HG03354 (cell line): ENCODE measurements around the gene CHRD.
"Not testable (repeated sequence)": the region's sequence is repeated elsewhere in the genome, so short reads cannot be mapped to it uniquely, and the experiment has no call there.

ENCODE experiments used
- ATAC-seq: cut with Tn5 transposase; IDR thresholded peaks from one replicate; pipeline ENCODE4 v1.9.1; 2021; ENCODE audit warnings: mild to moderate bottlenecking; ENCODE audit not compliant: unreplicated experiment, poor library complexity, severe bottlenecking

The CHRD gene

DNA sequence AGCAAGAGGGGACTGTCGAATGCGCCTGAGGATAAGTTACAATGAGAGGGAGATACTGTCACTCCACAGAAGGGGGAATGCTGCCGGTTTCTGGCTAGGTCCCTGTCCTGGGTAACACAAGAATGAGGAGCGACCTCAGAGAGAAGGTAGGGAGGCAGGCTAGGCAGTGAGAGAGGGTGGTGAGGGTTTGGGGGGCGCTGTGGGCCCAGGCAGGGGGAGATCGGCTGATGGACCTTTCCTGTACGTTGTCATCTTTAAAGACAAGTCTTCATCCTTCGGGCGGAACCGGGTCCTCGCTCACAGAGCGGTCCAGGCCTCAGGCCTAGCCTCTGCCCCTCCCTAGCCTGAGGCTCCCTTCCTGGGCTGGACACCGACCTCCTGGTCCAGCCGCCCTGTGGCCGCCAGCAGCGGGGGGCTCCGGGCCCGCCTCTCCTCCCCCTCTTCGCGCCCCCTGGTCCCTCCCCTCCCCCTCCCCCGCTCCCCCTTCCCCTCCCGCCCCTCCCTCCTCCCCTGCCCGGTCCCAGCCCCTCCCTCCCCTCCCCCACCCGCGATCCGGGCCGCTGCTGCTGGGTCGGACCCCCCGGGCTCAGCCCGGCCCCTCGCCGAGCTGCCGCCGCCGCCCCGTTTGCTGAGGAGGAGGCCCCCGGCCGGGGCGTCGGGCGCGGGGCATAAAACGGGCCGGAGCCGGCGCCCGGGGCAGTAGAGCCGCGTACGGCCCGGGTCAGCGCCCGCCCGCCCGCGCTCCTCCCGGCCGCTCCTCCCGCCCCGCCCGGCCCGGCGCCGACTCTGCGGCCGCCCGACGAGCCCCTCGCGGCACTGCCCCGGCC, at the start of gene CHRD:
Gene CHRD, plus strand, starts transcription at position 697 of the 827 bp plus-strand sequence. CDS start 265 bp downstream, outside the sequence.
- no peak for ATAC-seq

DNA sequence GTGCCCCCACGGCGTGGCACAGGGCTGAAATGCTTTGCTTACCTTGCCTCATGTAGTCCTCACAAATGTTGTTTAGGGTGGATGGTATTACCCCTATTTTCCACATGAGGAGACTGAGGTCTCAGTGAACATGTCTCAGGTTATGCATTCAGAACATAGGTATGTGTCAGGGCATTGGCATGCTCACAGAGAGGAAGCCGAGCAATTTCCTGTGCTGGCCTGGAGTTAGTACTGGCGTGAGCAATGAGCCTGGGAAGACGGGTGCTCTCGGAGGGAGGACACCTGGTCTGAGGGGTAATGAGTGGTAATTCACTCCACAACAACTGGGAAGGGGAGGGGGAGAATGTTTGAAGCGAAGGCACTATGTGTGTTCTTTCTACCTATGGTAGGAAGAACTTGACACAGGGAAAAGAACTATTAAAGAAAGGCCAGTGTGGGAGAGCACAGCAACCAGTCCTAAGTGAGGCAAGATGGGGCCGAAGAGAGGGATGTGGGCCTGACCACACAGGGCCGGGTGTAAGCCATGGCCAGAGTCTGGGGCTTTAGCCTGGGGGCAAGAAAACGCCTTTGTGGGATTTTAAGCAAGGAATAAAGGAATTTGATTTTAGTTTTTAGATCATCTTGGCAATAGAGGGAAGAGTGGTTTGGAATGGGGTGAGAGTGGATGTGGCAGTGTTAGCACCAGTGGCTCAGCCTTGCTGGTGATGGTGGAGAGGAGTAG, 47.3 kb upstream of the CHRD start:
- no peak for ATAC-seq

- no peak for ATAC-seq
Measured at GRCh38 chr3:184333190-184333589, 46.7 kb upstream of the CHRD start.

DNA sequence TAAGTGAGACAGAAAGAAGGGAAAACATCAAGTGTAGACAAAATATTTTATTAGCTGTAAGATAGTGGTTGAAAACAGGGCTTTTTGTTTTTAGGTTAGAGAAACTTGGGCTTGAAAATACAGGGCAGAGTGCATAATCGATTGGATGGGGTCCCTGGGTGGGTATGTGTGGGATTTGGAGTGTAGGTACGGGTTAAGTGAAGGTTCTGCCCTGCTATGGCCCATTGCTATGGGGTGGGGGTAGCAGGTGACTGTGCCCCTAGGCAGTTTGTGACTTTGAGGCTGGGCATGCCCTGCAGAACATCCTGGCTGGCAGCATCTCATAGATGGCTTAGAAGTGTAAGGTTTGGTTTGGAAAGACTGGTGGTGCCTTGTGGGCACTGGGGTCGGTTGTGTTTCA, 46.2 kb upstream of the CHRD start:
- ATAC-seq, result no peak

DNA sequence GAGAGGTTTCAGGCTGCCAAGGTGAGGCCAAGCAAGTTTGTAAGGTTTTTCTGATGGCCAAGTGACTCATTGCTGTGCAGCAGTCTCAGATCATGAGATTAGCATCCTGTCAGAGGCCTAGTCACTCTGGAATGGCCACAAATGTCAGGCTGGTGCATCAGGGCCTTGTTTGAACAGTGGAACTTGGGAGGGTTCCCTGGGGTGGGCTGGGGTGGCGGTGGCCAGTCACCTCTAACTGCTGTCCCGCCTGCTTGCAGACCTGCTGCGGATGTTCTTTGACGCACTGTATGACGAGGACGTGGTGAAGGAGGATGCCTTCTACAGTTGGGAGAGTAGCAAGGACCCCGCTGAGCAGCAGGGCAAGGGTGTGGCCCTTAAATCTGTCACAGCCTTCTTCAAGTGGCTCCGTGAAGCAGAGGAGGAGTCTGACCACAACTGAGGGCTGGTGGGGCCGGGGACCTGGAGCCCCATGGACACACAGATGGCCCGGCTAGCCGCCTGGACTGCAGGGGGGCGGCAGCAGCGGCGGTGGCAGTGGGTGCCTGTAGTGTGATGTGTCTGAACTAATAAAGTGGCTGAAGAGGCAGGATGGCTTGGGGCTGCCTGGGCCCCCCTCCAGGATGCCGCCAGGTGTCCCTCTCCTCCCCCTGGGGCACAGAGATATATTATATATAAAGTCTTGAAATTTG, 45.2 kb upstream of the CHRD start:
- ATAC-seq, result no peak

DNA sequence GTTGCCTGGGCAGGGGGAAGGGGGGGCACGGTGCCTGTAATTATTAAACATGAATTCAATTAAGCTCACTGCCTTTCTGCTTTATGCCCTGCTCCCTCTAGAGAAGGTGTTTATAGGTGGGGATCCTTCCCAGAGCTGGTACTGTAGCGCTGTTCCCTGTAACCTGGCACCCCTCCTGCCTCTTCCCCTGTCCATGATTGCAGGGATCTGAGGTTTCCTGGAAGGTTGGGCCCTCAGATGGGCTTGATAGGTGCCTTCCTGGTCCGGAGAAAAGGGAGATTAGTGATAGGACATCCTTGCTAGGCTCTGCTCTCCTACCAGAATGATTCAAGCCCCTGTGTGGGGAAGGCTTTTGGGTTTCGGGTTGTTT, 44.6 kb upstream of the CHRD start:
- peak; percentile 6 for ATAC-seq

DNA sequence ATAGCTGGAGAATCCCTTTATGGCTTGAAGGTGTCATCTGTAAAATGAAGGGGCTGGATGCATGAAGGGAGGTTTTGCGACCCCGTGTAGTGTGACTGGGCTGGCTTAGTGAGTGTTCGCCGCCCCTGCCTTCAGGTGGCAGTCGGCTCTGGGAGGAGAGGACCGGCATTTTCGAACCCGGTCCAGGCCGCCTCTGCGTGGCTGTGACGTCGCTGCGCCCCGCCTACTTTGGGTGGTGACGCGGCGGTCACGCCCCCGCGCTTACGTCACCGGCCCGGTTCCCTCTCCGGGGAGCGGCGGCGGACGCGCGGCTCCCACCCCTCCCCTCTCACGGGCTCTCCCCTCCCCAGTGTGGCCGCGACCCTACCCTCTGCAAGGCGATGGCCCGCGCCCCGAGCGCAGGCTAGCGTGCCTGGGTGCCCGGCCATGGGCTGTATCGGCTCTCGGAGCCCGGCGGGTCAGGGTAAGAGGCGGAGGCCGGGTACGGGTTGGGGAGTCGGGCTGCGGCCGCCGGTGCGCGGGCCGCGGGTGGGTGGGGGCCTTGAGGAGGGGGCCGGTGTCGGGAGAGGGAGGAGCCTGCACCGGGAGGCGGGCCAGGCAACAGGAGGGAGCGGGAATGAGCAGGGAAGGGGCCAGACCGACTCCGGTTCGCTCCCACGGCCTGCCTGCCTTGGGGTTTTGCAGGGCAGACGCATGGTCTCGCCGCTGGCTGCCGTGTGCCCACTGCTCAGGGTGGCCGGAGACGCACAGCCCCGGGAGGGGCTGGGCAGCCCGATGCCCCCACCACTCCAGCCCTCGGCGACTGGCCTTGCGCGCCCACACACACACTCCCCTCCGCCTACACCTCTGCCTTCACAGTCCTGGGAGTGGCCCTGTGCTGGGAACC, 44.0 kb upstream of the CHRD start:
- peak; percentile 77 for ATAC-seq

GRCh38 chr3:184336547-184337398, 43.1 kb upstream of the CHRD start:
- peak; percentile 2 for ATAC-seq

DNA sequence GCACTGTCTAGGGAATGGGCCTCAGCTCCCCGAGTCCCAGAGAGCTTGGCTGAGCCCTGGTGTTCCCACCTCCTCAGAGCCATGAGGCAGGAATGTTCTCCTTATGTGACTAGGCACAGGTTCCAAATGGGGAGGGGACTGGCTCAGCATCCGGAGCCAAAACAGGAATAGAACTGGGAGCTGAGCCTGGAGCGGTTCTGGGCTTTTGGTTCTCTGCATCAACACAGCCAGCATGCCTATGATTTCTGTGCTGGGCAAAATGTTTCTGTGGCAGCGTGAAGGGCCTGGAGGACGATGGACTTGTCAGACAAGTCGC, 42.5 kb upstream of the CHRD start, which contains the start of gene FAM131A:
Gene FAM131A, plus strand, starts transcription at position 202 of the 316 bp plus-strand sequence. Its CDS starts 31 bp downstream, at position 233.
- ATAC-seq, result no peak

- ATAC-seq, result no peak
Measured at GRCh38 chr3:184337981-184338380, 41.9 kb upstream of the CHRD start.

- ATAC-seq, result no peak
Measured at GRCh38 chr3:184338511-184338945, 41.3 kb upstream of the CHRD start.

DNA sequence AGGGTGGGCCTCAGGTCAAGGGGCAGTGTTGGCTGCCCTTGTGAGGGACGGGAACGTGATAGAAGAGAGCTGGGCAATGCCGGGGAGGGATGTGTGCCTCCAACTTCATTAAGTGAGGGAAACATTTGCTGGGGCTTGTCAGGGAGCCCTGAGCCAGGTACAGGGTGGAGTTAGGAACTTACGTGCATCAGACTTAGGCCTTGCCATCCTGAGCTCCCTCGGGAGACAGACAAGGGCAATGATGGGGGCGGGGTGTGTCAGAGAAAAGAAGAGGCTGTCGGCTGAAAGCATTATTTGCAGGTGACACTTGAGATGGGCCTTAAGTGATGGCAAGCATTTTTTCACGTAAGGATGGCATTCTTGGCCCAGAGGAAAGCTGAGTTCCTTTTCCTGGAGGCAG, 40.9 kb upstream of the CHRD start:
- no peak for ATAC-seq

- not testable (repeated sequence) for ATAC-seq
Measured at GRCh38 chr3:184339451-184340135, 40.3 kb upstream of the CHRD start.

GRCh38 chr3:184341925-184342324, 37.9 kb upstream of the CHRD start:
- no peak for ATAC-seq

- no peak for ATAC-seq
Measured at GRCh38 chr3:184343200-184343876, 36.5 kb upstream of the CHRD start.

DNA sequence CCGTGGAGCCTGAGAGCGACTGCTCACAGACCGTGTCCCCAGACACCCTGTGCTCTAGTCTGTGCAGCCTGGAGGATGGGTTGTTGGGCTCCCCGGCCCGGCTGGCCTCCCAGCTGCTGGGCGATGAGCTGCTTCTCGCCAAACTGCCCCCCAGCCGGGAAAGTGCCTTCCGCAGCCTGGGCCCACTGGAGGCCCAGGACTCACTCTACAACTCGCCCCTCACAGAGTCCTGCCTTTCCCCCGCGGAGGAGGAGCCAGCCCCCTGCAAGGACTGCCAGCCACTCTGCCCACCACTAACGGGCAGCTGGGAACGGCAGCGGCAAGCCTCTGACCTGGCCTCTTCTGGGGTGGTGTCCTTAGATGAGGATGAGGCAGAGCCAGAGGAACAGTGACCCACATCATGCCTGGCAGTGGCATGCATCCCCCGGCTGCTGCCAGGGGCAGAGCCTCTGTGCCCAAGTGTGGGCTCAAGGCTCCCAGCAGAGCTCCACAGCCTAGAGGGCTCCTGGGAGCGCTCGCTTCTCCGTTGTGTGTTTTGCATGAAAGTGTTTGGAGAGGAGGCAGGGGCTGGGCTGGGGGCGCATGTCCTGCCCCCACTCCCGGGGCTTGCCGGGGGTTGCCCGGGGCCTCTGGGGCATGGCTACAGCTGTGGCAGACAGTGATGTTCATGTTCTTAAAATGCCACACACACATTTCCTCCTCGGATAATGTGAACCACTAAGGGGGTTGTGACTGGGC, 35.1 kb upstream of the CHRD start:
- no peak for ATAC-seq
